ENCODE measurements around the gene BSDC1.
"Not testable (repeated sequence)": the region's sequence is repeated elsewhere in the genome, so short reads cannot be mapped to it uniquely, and the experiment has no call there.

The BSDC1 gene, protein sequence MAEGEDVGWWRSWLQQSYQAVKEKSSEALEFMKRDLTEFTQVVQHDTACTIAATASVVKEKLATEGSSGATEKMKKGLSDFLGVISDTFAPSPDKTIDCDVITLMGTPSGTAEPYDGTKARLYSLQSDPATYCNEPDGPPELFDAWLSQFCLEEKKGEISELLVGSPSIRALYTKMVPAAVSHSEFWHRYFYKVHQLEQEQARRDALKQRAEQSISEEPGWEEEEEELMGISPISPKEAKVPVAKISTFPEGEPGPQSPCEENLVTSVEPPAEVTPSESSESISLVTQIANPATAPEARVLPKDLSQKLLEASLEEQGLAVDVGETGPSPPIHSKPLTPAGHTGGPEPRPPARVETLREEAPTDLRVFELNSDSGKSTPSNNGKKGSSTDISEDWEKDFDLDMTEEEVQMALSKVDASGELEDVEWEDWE

DNA sequence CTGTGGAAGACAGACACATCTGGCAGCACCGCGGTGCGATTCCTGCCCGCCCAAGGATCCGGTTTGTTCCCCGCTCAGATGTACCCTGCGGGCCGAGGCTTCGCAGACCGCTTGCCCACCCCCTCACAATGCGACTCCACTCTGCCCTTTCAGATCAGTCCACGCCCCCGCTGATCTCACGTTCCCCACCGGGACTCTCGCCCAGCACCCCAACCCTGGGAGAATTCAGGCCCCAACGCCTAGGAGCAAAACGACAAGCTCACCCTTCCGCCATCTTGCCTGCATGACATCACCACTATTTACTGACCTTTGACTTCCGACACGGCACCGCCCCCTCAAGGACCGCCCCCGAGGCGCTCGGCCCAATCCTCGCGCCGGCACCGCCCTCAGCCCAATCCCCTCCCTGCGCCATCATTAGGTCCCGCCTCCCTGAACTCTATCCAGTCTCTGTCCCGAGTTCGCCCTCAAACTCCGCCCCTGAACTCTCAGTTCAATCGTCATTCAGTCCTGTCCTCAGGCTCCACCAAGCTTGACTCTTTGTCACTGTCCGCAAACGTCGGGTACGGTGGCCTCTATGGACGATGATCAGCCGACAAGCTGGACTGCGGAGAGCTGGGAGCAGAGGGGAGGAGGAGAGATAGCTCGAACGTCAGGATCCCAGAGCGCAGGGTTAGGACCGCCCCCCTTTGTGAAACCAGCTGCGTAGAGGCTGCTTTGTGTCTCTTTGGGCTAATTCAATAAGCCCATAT, at the start of gene BSDC1:
TSS of gene BSDC1 (minus strand) at position 301 of the 749 bp plus-strand sequence. CDS start at position 274, 27 bp downstream.
- DNase-seq (ENCODE audit: low read depth, low spot score) = peak; percentile 99

DNA sequence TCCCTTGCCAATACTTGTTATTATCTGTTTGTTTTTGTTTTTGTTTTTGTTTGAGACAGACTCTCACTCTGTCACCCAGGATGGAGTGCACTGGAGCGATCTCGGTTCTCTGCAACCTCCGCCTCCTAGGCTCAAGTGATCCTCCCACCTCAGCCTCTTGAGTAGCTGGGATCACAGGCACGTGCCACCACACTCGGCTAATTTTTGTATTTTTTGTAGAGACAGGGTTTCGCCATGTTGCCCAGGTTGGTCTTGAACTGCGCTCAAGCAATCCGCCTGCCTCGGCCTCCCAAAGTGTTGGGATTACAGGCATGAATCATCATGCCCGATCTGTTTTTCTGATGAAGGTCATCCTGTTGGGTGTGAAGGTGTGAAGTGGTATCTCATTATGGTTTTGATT, 47.2 kb upstream of the BSDC1 start:
- not testable (repeated sequence) for DNase-seq (ENCODE audit: low read depth, low spot score)

DNA sequence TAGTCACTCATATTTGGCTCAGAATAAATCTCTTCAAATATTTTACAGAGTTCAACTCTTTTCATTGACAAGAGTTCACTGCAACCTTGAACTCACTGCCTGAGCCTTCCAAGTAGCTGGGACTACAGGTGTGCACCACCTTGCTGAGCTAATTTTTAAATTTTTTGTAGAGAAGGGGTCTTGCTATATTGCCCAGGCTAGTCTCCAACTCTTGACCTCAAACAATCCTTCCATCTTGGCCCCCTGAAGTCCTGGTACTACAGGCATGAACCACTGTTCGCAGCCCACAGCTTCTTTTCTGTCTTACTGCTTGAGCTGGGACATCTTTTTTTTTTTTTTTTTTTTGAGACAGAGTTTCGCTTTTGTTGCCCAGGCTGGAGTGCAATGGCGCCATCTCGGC, 44.5 kb upstream of the BSDC1 start:
- not testable (repeated sequence) for DNase-seq (ENCODE audit: low read depth, low spot score)

DNA sequence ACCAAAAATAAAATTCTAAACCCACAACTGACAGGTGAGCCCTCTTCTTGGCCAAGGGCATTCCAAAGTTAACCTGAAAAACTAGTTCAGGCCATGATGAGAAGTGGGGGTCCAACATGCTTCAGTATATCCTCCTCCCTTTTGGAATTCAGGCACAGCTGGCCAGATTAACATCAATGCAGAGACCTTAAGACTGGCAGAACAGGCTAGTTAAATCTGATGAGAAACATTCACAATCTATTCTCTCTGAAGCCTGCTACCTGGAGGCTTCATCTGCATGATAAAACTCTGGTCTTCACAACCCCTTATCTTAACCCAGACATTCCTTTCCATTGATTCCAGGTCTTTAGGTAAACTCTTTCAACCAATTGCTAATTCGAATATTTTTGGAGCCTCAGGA, 43.9 kb upstream of the BSDC1 start:
- DNase-seq (ENCODE audit: low read depth, low spot score) = peak; percentile 85

DNA sequence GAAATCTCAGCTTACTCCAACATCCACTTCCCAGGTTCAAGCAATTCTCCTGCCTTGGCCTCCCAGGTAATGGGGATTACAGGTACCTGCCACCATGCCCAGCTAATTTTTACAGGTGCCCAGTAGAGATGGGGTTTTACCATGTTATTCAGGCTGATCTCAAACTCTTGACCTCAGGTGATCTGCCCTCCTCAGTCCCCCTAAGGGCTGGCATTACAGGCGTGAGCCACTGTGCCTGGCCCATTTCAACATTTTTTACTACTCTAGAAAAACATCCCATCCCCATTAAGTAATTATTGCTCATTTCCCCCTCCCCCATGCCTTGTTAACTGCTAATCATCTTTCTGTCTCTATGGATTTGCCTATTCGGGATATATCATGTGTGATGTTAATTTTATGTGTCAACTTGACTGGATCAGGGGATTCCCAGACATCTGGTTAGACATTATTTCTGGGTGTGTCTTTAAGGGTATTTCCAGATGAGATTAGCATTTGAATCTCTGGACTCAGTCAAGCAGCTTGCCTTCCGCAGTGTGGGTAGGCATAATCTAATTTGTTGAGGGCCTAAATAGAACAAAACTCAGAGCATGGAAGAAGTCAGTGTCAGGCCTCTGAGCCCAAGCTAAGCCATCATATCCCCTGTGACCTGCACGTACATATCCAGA, 37.6 kb upstream of the BSDC1 start:
- no peak for DNase-seq (ENCODE audit: low read depth, low spot score)

DNA sequence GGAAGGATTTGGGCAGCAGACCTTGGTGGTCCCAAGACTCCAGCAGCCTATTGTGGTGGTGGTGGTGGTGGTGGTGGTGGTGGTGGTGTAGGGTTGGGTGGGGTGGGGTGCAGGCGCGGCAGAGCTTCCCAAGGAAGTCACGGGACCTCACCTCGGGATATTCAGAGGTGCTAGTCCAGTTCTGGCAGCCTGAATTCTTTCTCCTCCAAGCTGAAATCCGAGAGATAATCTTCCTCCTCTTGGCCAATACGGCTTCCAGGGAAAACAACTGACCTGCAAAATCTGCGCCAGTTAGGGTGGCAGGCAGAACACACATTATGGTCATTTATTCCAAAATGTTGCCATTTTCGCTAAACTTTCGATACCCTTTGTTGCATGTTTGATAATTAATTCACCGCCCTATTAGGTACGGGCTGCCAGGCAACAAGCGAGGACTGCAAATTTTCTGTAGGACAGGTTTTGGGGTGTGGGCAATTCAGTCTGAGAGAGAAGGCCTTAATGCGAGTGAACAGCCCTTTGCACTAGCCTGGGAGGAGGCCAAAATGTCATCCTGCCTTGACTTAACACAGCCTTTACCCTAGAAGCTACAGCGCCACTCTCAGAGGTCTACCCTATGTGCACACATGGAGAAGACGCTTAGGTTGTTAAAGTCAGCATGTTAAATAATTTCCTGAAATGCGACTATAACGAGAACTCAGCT, 33.2 kb upstream of the BSDC1 start:
- no peak for DNase-seq (ENCODE audit: low read depth, low spot score)

DNA sequence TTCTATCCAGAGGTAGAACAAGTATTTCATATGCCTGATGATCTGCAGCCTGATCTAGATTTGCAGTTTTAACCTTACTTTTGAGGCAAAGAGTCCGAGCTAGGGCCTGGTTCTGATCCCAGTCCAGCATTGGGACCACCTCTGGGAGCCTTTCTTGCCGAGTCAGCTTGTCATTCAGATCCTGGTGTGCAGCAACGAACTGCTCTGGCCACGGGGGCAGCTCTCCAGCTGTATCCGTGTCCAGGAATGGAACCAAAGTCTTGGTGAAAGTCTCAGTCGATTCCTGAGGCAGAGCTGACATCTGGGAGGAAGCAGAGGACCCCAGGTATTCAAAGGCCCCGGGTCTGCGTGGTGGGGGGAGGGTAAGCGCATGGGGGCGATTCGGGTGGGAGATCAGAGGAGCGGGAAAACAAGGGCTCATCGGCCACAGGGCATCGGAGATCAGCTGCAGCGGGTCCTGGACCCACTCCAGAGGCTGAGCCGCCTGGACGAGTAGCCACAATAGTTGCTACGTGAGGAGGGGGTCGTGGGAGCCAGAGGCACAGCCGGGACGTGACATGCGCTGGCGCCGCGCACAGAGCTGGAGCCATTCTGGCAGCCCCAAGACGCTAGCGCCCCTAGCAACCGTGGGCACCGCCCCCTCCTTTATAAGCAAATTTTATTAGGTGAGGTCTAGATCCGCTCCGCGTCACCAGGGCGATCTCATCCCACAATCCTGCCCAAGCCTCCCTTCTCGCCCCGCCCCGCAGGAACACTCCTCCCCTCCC, 32.4 kb upstream of the BSDC1 start:
- DNase-seq (ENCODE audit: low read depth, low spot score) = no peak

DNA sequence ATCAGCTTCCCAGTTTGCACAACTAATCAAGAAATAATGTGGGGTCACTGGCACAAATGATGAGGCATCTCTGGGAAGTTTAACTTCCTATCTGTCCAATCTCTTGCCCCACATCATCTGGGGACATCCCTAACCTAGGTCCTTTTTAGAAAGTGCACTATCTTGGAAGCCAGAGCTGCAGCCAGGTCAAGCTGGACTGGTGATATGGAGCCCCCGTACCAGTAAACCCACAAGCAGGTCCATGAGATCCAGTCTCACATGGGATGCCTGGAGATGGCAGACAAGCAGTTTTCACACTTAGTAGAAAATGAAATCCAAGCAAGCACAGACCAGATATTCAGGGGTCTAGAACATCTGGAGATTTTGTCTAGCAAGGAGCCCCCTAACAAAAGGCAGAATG, 27.5 kb upstream of the BSDC1 start:
- no peak for DNase-seq (ENCODE audit: low read depth, low spot score)

DNA sequence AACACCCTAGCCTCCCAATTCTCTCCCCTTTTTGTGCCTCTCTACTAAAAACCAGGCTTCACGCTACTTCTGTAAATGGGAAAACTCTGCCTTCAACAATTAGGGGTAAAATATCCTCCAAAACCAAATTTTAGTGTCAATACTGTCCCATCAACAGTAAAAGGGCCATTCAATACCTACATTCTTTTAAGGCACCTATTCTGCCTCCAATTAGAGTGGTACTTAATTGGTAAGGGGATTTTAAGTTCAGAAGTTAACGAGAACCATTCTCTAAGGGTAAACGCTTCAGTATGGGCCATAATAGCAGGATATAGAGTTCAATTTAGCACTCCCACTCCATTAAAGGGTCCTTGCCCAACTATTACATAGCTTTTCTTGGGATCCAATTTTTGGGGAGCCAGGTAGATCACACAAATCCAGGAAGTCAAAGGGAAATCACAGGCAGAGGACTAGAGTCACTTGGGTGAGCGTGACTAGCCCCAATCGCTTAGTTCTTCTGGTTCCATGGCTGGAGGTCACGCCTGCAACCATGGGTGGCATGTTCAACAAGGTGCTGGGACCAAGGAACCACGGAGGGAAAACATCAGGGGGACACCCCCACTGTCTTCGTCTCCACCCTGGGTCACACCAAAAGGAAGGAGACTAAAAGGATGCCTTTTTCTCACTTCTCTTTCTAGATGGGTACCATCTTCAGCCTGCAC, 20.1 kb upstream of the BSDC1 start:
- no peak for DNase-seq (ENCODE audit: low read depth, low spot score)

DNA sequence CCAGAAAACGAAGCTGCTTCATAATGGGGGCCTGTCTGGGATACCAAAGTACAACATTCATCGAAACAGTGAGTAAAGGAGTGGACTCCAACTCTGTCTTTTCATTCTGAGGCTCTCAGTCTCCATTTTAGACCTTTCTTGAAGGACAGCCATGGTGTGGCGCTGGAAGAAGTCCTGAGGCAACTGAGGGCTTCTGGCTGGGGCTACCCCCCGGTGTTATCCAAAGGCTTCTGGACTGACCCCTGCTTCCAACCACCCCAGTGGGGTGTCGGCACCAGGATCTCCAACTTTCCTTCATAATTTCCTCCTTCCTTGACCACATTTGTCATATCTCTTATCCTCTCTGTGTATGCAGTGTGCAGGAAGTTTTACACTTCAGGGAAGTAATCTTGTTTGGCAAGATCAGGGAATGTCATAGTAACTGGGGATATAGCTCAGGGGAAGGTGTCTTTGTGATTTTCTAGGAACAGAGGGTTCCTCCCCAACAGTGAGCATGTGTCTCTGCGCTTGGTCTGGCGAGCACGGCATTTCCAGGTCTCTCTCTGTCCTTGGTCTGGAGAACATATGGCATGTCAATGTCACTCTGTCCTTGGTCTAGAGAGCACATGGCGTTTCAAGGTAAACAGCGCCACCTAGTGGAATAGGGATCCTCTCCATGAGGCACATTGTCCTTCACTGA, 19.4 kb upstream of the BSDC1 start:
- DNase-seq (ENCODE audit: low read depth, low spot score) = peak; percentile 69

DNA sequence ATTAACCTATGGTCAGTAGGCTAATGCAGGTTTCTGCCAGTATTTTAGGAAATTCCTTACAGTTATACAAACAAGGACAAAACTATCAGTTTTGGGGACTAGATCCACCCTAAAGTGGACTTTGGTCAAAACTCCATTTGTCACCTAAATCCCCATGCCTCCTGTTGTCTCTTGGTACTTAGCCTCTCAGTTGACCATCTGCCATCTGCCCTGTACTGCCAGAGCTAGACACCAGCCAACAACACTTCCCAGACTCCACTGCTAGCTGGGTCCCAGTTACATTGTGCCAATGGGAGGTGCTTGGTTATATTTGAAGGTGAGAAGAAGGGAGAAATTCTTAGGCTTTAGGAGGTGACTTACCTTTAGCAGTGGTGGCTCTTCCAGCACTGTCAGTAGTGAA, 17.0 kb upstream of the BSDC1 start:
- no peak for DNase-seq (ENCODE audit: low read depth, low spot score)

DNA sequence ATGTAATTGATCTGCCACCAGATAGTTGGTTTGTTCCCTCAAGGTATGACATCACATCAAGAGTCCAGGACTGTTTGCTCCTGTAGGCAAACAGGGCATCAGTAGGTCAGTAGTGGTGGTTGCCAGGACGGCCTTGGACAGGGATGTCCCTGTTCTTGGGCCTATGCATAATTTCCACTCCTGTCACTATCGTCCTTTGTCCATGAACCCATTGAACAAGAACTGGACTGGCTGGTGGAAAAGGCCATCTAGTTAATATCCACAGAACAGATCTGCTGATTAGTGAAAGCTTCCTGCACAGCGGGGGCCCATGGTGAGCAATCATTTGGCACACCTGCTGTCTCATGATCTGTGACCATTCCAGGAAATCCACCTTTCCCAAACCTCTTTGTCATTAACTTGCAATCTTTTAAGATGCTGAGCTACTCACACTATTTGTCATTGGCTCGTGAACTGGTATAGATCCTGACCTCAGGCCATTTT, 12.4 kb upstream of the BSDC1 start:
- DNase-seq (ENCODE audit: low read depth, low spot score) = no peak

DNA sequence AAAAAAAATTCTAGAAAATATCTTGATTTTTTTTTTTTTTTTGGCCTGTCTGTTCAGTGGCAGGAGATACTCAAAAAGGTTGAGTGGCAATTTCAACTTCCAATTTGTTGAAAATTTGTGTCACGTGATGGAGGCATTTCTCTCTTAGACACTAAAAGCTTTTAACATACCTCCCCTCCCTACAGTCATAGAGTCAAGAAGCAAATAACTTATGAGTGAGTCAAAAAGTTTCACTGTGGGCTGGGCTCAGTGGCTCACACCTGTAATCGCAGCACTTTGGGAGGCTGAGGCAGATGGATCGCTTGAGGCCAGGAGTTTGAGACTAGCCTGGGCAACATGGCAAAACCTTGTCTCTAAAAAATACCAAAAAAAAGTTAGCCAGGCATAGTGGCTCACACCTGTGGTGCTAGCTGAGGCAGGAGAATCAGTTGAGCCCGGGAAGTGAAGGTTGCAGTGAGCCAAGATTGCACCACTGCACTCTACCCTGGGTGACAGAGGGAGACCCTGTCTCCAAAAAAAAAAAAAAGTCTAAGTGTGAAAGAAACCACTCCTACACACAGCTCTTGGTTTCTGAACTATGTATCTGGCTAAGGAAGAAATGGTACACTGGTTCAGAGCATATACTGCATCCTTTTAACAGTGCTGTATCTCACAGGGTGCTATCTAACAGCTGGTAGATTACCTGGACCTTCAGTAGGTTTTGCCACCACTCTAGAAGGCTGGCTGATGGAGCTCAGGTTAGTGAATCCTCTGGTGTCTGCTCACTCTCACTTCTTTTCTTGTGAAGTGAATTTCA, 11.6 kb upstream of the BSDC1 start:
- DNase-seq (ENCODE audit: low read depth, low spot score) = no peak

DNA sequence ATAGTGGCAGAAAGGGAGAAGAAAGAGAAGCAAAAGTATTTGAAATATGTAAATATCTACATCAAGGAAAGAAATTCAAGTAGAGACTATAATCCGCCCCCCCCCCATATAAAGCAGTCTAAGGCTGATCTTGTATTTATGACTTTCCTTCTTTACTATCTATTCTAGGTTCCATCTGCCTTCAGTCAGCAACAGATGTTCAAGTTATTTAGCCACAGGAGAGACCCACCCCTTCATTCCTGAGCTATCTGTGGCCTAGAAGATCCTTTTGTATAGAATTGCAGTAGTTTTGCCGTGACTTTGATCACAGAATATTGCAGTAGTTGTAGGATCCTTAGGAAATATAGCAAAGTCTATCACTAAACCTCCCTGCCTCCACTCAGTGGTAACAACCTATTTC, 10.7 kb upstream of the BSDC1 start:
- no peak for DNase-seq (ENCODE audit: low read depth, low spot score)

DNA sequence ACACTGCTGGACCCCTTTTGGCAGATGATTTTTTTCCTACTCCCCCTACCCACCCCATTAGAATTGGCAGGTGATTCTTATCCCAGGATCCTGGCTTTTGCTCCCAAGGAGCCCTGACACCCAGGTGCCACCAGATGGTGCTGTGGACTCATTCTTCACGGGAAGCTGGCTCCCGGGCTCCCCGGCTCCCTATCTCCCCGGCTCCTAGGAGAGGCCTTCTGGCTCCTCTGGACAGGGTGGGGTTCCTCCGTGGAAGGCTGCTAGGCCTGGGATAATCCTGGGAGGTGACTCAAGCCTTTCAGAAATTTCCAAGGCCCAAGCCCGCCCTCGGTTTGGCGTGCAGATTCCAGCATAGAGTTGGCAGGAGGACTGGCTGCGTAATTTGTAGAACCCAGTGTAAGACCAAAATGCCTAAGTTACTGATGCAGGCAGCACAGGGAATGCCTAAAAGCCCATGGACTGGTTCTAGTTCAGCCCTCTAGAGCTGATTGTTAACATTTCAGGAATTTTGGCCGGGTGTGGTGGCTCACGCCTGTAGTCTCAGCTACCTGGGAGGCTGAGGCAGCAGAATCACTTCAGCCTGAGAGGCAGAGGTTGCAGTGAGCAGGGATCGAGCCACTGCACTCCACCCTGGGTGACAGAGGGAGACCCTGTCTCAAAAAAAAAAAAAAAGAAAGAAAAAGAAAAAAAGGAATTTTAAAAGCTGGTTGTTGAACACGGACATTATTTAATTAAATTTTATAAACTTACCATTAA, 6.8 kb upstream of the BSDC1 start:
- peak; percentile 30 for DNase-seq (ENCODE audit: low read depth, low spot score)

DNA sequence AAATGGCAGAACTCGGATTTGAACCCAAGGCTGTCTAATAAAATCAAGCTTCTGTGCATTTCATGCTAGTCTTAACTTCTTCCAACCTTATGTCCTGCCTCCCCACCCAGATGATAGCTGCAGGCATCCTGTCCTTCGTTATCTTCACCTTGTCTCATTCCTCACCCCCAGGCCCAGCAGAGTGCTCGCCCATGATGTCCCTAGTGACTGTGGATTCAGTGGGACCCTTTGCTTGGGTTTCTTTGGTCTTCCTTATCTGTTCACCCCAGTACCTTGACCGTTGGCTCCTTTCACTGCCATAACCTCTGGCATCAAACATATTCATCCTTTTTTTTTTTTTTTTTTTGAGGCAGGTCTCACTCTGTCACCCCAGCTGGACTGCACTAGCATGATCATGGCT, 5.6 kb upstream of the BSDC1 start:
- DNase-seq (ENCODE audit: low read depth, low spot score) = no peak

DNA sequence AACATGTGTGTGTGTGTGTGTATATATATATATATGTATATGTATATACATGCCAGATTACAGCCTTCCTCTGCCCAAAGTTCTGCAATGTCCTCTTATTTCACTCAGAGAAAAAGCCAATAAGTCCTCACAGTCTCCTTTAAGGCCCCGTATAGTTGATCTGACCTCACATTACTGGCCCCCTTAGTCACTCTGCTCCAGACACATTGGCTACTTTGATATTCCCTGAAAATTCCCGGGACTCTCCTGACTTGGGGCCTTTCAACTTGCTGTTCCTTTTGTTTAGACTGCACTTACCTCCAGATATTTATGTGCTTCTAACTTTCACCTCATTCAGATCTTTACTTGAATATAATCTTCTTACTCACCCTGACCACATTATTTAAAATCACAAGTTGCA, 4.2 kb upstream of the BSDC1 start:
- no peak for DNase-seq (ENCODE audit: low read depth, low spot score)

DNA sequence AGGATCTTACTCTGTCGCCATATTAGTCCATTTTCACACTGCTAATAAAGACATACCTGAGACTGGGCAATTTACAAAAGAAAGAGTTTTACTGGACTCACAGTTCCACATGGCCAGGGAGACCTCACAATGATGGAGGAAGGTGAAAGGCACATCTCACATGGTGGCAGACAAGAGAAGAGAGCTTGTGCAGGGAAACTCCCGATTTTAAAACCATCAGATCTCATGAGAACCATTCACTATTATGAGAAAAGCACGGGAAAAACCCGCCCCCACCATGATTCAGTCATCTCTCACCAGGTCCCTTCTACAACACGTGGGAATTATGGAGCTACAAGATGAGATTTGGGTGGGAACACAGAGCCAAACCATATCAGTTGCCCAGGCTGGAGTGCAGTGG, 2.3 kb upstream of the BSDC1 start:
- DNase-seq (ENCODE audit: low read depth, low spot score) = not testable (repeated sequence)

Data from iPS DF 19.7 (cell line).